Neutrophil (primary cell): ENCODE measurements around the gene MISP.
"Not testable (repeated sequence)": the region's sequence is repeated elsewhere in the genome, so short reads cannot be mapped to it uniquely, and the experiment has no call there.

ENCODE experiments used
- H3K27ac ChIP-seq: fragments of 200-600 bp; sonication (generic); 2 replicates; pipeline ENCODE4 v1.5.1; 2016; ENCODE audit warnings: mild to moderate bottlenecking, moderate library complexity
- H3K27me3 ChIP-seq: fragments of 200-600 bp; sonication (generic); 2 replicates; pipeline ENCODE4 v1.6.0; 2016; ENCODE audit warnings: mild to moderate bottlenecking
- H3K36me3 ChIP-seq: fragments of 200-600 bp; sonication (generic); 2 replicates; pipeline ENCODE4 v1.5.1; 2017
- H3K4me1 ChIP-seq, 2 experiments: fragments of 200-600 bp in 1 of 2; sonication (generic) in 1 of 2; 1 replicate in 1 of 2; 2 replicates in 1 of 2; pipeline versions ENCODE4 v1.5.1 to v1.6.1; 2013 to 2016; ENCODE audit warnings: low read depth in 1 of 2, low read length in 1 of 2, mild to moderate bottlenecking in 1 of 2, moderate library complexity in 1 of 2; ENCODE audit not compliant: control insufficient read depth in 1 of 2, insufficient read depth in 1 of 2
- H3K4me3 ChIP-seq, 2 experiments: fragments of 200-600 bp in 1 of 2; sonication (generic) in 1 of 2; 1 replicate in 1 of 2; 2 replicates in 1 of 2; pipeline ENCODE4 v1.5.1; 2013 to 2016; ENCODE audit warnings: low read depth in 1 of 2, low read length in 1 of 2, mild to moderate bottlenecking in 1 of 2, moderate library complexity in 1 of 2
- H3K9me3 ChIP-seq: fragments of 200-600 bp; sonication (generic); 2 replicates; pipeline ENCODE4 v1.5.1; 2016
- TF ChIP-seq, protein P1 (sequence below): fragments of 200-600 bp; sonication (generic); IDR thresholded peaks from 2 replicates; pipeline ENCODE4 v1.5.1; 2016; ENCODE audit warnings: antibody characterized with exemption

The MISP gene

DNA sequence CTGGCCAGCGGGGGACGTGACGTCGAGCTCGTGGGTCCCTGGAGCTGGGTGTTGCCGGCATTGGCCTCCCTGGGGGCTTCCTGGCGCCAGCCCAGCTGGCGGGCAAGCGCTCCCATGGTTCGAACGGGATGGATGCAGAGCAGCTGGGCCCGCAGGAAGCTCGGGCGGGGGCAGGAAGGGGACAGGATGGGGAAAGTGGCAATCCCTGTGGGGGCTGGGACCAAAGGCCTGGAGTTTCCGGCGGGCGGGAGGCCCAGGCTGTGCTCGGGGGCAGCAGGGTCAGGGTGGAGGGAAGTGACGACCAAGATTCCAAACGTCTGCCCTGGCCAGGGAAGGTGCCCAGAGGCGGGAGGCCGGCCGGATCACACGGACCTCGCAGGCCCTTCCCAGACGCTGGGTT is 22.9 kb upstream of the MISP start:
- H3K27me3 ChIP-seq: peaks cover 10% of the 10 kb centered on the region
- no peaks in the 10 kb centered on the region for H3K36me3 ChIP-seq
- TF ChIP-seq, protein P1, sequence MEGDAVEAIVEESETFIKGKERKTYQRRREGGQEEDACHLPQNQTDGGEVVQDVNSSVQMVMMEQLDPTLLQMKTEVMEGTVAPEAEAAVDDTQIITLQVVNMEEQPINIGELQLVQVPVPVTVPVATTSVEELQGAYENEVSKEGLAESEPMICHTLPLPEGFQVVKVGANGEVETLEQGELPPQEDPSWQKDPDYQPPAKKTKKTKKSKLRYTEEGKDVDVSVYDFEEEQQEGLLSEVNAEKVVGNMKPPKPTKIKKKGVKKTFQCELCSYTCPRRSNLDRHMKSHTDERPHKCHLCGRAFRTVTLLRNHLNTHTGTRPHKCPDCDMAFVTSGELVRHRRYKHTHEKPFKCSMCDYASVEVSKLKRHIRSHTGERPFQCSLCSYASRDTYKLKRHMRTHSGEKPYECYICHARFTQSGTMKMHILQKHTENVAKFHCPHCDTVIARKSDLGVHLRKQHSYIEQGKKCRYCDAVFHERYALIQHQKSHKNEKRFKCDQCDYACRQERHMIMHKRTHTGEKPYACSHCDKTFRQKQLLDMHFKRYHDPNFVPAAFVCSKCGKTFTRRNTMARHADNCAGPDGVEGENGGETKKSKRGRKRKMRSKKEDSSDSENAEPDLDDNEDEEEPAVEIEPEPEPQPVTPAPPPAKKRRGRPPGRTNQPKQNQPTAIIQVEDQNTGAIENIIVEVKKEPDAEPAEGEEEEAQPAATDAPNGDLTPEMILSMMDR: no peak
- H3K4me1 ChIP-seq: peaks cover 6 to 7% of the 10 kb centered on the region in 2 experiments
- no peaks in the 10 kb centered on the region for H3K9me3 ChIP-seq
- H3K27ac ChIP-seq: no peak overlapping the region
- H3K4me3 ChIP-seq: no peak overlapping the region

DNA sequence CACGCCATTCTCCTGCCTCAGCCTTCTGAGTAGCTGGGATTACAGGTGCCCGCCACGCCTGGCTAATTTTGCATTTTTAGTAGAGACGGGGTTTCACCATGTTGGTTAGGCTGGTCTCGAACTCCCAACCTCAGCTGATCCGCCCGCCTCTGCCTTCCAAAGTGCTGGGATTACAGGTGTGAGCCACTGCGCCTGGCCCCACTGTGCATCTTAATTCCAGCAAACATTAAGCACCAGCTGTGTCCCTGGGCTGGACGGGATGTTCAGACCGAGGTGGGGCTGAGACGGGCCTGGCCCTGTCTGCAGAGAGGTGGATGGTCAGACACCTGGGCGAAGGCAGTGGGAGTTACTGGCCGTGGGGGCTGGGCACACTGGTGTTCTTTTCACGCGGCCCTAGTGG is 21.3 kb upstream of the MISP start:
- not testable (repeated sequence) for H3K36me3 ChIP-seq, H3K27me3 ChIP-seq

DNA sequence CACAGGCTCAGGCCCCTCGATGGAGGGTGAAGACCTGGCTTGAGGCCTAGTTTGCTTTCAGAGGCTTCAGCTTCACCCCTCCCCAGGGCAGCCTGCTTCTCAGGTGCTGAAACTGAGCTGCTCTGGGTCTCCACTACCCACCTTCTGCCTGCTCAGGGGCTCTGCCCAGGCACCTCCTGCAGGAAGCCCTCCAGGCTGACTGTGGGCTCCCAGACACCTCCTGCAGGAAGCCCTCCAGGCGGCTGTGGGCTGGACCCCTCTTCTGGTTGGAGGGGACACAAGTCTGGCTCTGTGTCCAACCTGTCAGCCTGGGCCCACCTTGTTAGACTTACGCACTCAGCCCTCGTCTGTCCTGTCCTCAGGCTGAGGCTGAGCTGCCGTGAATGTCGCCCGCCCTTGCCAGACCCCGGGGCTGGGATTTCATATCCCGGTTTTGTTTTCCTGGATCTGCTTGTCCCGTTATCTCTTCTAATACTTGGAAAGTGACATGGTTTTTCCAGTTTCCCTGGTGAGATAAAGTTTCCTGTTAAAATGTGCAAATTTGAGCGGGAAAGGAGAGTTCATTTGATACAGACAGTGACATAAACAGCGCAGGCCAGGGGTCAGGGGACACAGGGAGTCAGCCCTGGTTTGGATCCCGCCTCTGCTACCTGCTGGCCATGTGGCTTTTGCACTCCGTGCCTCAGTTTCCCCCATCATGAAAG is 20.8 kb upstream of the MISP start:
- TF ChIP-seq, protein P1: no peak
- no peaks in the 10 kb centered on the region for H3K9me3 ChIP-seq
- no peak overlapping the region for H3K27ac ChIP-seq
- H3K4me1 ChIP-seq: peaks cover 11 to 12% of the 10 kb centered on the region in 2 experiments
- H3K27me3 ChIP-seq: peaks cover 6% of the 10 kb centered on the region
- H3K36me3 ChIP-seq: no peaks in the 10 kb centered on the region
- H3K4me3 ChIP-seq: no peak overlapping the region

More for the DNA sequence above, 21.3 kb upstream of the MISP start:
- H3K4me1 ChIP-seq: peaks cover 11 to 12% of the 10 kb centered on the region in 2 experiments
- H3K27ac ChIP-seq, H3K9me3 ChIP-seq, H3K4me3 ChIP-seq: not testable (repeated sequence)

DNA sequence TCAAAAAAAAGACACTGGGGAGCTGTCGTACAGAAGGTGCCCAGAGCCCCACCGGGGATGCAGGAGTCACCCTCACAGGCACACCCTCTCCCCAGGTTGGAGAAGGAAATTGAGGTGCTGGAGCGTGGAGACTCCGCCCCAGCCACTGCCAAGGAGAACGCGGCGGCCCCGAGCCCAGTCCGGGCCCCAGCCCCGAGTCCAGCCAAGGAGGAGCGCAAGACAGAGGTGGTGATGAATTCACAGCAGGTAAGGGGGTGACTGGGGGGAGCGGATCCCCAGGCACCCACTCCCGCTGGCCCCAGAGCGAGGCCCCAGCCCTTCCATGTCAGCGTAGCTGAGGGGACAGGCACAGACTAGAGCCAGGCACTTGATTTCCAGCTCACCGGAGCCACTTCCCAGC is 19.9 kb upstream of the MISP start:
- Histone ChIP-seq H3K4me1 (peaks cover 11 to 12% of the 10 kb centered on the region in 2 experiments), H3K4me3 (no peak overlapping the region), H3K27ac (no peak overlapping the region), H3K27me3 (peaks cover 6% of the 10 kb centered on the region), H3K9me3 (no peaks in the 10 kb centered on the region), H3K36me3 (no peaks in the 10 kb centered on the region)
- TF ChIP-seq, protein P1: no peak

DNA sequence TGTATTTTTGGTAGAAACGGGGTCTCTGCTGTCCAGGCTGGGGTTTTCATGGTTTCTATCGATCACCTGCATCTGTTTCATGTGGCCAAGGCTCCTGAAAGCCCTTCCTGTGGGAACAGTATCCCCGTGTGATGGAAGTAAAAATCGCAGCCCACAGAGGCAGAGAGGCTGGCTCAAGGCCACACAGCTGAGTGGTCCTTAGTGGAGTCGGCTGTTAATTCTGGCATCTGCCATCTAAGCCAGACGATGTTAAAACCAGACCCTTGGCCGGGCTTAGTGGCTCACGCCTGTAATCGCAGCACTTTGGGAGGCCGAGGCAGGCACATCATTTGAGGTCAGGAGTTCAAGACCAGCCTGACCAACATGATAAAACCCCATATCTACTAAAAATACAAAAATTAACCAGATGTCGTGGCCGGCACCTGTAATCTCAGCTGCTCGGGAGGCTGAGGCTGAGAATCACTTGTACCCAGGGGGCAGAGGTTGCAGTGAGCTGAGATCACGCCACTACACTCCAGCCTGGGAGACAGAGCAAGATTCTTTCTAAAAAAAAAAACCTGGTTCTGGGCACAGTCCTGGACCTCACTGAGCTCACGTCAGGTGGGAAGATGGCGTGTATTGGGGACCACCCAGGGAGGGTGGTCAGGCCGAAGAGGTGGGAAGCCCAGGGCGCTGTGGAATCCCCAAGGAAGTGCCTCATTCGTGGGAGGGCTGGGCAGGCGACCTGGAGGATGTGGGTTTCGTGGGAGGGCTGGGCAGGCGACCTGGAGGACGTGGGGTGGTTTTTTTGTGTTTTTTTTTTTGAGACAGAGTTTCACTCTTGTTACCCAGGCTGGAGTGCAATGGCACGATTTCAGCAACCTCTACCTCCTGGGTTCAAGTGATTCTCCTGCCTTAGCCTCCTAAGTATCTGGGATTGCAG is 18.5 kb upstream of the MISP start:
- Histone ChIP-seq H3K4me1 (peaks cover 11 to 12% of the 10 kb centered on the region in 2 experiments), H3K27me3 (peaks cover 6% of the 10 kb centered on the region), H3K36me3 (no peaks in the 10 kb centered on the region), H3K9me3 (no peaks in the 10 kb centered on the region), H3K27ac (no peak overlapping the region), H3K4me3 (no peak overlapping the region)
- TF ChIP-seq, protein P1: no peak

DNA sequence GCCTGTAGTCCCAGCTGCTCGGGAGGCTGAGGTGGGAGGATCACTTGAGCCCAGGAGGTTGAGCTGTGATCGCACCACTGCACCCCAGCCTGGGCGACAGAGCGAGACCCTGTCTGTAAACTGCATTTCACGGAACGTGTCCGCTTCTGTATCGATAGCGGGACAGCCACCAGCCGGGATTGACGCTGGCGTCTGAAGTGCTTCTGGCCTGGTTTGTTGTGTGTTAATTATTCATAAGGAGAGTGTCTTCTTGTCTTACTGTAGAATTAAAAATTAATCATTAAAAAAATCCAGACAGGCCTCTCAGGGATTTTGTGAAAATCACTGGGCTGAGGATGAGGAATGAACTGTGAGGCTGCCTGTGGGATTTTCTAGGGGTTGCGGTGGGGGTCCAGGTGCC is 16.2 kb upstream of the MISP start:
- TF ChIP-seq, protein P1: no peak
- Histone ChIP-seq H3K4me3 (no peak overlapping the region), H3K9me3 (no peaks in the 10 kb centered on the region), H3K4me1 (peaks cover 5% of the 10 kb centered on the region in 2 experiments), H3K36me3 (no peaks in the 10 kb centered on the region), H3K27me3 (no peaks in the 10 kb centered on the region), H3K27ac (no peak overlapping the region)
